Endometrium (tissue), 2 donors: ENCODE results near the gene PRXL2A.
A peak's percentile ranks its signal among the peaks of the same experiment; 100 is the strongest.
"Not testable (repeated sequence)": the region's sequence is repeated elsewhere in the genome, so short reads cannot be mapped to it uniquely, and the experiment has no call there.

Experiments
- FAIRE-seq: peaks from 2 replicates; lab custom pipeline; 2012; peaks lifted over from hg19 to GRCh38; lab: Jason Lieb, UNC
- donor health status: control.
- donor health status: control.

The PRXL2A gene

DNA sequence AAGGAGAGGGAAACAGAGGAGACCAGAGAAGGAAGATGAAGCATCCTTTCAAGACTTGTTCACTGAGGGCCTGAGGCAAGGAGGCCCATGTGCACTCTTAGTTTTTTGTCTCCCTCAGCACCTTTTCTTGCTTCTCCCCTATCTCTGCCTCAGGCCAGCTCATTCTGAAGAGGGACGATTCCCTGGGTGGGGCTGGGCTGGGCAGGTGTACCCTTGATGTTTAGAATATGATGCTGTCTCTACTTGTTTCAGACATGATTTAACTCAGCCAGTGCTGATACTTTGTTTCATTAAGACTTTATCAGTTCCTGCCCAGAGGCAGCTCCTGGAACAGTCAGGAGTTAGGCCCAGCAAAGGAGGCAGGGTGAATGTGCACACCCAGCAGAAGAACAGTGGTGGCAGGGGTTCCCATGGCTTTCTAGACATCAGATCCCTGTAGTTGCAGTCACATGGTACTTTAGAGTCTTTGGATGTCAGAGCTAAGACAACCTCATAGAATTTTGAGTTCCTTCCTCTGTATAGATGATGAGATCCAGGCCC, 3.4 kb downstream of the PRXL2A start:
- FAIRE-seq, result no peak

- FAIRE-seq, result no peak
Observed at GRCh38 chr10:80412486-80412885, 4.1 kb downstream of the PRXL2A start.

- FAIRE-seq, result no peak
Observed at GRCh38 chr10:80413271-80413996, 5.1 kb downstream of the PRXL2A start.

- no peak for FAIRE-seq
Observed at GRCh38 chr10:80414142-80414895, 6.0 kb downstream of the PRXL2A start.

GRCh38 chr10:80415734-80416478, 7.6 kb downstream of the PRXL2A start:
- FAIRE-seq, result no peak

- peak; percentile 68 for FAIRE-seq
Observed at GRCh38 chr10:80416479-80417098, 8.2 kb downstream of the PRXL2A start.

GRCh38 chr10:80417256-80417655, 8.9 kb downstream of the PRXL2A start:
- not testable (repeated sequence) for FAIRE-seq

DNA sequence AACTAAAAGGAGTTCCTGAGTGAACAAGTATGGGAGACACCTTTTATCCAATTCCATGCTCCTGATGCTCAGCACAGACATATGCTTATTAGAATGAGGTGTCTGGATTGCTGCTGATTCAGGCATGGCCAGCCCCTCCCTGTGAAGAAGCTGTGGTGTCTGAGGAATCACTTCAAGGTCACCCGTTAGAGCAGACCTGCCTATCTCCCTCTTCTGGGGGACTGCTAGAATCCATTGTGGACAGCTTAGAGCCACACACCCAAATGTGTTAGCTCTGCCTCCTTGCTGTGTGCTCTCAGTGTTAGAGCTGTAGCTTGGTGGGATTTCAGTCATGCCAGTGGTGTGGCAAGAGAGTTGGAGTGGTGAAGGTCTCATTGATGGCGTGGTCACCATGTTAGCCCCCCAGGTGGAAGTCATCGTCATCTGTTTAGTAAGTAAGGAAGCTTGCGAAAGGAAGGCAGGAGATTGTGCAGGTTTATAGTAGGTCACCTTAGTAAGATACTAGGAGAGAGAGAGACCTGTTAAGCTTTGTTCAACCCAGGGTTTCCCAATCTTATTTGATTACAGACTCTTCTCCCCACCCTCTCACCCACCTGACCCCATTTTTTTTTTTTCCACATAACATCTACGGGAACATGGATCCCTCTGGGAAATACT, 12.8 kb downstream of the PRXL2A start:
- no peak for FAIRE-seq

GRCh38 chr10:80421707-80422536, 13.6 kb downstream of the PRXL2A start:
- no peak for FAIRE-seq

DNA sequence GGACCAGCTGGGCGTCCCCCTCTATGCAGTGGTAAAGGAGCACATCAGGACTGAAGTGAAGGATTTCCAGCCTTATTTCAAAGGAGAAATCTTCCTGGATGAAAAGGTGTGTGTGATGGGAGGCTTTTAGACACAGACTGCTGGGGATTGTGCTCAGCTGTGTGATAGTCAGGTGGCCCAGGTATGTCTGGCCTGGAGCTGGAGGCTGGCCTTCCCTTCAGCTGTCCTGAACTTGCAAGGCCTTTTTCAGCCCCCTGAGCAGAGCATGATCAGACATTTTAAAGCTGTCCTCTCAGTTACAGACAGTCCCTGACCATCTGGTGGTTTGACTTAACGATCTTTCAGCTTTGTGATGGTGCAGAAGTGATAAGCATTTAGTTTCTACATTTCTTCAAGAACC, 17.6 kb downstream of the PRXL2A start:
- FAIRE-seq, result no peak

DNA sequence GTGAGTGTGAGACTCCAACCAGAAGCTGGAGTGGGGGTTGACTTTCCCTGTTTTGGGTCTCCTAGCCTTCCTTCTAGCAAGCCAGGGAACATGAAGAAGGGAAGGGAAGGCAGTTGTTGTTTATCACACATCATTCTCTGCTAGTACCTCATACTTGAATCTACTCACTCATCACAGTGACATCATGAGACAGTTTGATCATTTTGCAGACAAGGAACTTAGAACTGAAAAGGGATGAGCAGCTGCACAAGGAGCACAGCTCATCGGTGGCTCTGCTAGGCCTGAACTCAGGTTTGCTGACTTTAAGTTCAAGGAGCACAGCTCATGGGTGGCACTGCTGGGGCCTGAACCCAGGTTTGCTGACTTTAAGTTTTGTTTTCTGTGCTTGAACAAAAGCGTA, 19.2 kb downstream of the PRXL2A start:
- no peak for FAIRE-seq

- no peak for FAIRE-seq
Observed at GRCh38 chr10:80429521-80429973, 21.2 kb downstream of the PRXL2A start.

DNA sequence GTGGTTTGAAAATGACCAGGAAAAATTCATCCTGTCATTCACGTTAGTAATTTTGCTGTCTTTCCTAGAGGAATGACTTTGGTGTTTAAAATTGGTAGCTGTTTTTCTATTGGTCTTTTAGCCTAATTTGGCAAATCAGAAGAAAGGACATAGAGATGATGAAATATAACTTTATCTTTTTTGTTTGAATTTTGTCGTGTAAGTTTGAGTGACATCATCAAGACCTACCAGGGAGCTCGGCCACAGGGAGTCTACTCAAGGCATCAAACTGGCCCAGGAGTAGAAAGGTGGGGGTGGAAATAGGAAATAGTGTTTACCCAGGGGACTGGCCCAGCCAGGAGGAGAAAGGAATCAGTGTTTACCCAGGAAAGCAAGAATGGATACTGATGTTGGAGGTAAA, 24.8 kb downstream of the PRXL2A start:
- FAIRE-seq, result no peak

DNA sequence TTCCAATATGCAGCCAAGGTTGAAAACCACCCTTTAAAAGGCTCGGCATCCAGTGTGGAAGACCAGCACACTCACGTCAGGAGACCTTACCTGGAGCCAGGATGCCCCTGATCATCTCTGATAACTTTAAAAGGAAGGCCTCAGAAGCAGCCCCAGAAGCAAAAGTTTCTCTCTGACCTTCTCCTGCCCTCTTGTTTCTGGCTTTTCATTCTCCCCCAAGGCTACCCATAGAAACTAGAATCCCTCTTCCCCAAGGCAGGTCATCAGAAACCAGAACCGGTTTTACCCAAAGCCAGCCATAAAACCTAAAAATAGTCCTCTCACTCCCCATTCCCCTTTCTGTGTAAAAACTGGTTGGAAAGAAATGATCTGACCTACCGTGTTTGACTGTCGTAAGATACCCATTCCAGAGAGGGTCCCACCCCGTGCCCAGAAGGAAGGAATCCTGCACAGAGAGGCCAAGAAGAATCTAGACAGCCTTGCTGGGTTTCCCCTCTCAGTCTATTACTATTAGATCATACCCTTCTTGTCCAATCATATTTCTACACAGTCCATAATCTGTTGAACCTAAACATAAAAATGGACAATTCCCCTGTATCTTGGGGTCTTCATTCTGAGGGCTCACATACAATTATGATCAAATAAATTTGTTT, 28.2 kb downstream of the PRXL2A start:
- no peak for FAIRE-seq

DNA sequence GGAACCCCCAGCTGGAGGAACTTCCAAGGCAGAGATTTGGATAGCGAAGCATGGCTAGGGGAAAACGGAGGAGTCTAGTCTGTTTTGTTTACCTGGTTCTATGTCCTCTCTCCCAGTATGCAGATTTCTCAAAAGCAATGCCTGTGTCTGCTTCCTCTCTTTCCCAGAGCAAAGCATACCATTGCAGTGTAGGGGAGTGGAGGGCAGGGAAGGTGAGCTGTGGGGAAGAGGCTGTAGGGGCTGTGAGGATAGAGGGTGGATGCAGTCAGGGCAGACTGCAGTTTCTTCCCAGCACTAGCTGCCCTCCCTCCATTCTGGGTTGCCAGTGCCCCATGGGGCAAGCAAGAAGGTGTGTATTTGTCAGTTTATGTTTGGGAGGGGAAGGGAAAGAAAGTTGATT, 28.9 kb downstream of the PRXL2A start:
- FAIRE-seq, result no peak

- no peak for FAIRE-seq
Observed at GRCh38 chr10:80441831-80442230, 33.5 kb downstream of the PRXL2A start.

DNA sequence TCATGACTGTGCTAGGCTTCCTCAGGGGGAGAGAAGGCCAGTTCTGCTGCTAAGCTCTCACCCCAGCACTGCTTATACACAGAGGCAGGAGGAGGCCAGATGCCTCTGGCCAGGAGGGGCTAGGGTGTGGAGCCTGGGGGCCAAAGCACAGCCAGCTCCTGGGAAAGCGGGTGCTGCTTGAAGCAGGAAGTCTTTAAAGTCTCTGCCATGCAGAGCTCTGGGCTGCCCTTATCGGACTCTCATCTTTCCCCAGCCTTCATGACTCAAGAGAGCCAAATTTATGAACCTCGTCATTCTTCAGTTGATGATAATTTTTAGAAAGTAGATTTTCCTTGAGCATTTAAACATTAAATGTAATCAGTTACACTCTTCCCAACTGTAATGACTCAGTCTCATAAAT, 34.5 kb downstream of the PRXL2A start:
- FAIRE-seq, result no peak

DNA sequence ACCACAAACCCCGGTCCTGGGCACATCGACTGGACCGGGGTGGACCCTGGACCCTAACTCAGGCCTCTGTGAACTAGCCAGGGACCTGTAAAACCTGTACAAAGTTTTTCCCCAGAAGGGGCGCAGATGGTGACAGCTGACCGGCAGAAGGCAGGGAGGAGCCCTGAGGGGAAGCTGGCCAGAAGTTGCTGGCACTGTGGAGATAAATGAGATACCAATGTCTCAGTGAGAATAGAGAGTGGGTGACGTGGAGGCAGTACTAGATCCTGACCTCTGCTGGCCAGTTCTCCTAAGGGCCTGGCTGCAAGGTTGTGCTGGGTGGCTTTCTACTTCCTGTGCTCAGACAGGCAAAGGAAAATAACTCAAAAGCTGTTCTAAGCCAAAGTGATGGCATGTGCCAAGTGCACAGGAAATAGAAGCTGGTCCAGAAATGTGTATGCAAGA, 35.2 kb downstream of the PRXL2A start:
- FAIRE-seq, result no peak

DNA sequence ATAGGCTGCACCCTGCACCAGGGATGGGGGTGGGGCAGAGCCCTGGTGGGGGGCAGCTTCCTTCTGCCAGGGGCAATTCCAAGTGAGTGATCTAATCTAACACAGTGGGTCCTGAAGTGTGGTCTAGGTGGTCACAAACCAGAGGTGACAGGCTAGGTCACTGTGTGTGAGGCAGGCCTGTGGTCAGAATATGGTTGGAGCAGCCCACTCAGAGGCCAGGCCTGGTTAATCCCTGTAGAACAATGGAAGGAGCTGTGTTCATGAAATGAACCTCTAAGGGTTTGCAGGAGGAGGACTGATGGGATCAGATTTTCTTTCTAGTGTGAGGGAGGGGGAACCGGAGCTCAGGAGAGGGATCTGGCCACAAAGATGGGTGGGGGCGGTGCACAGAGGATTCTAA, 35.8 kb downstream of the PRXL2A start:
- no peak for FAIRE-seq

DNA sequence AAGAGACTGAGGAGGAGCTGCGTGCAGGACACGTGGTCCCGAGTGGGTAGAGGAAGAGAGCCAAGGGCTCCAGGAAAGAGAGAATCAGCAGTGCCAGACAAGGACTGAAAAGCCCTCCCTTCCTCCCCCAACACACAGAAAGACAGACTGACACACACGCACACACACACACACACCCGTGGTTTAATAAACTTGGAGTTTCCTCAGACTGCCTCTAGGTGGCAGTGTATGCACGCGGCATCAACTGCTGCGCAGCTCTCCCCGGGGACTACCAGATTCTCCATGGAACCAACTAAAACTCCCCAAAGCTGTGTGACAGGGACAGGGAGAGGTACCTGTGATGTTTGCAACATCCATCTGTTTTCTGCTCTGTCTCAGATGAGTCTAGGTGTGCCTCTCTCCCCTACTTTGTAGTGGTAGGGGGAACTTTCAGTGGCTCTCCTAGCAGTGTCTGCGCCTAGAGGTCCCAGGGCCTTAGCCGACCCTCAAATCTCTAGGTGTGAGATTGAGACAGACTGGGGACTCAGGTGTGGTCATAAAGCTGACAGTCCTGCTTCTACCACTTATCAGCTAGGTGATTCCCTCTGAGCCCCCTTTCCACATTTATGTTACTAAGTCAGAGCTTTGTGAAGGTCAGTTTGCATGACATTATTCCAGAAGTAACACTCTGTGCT, 36.4 kb downstream of the PRXL2A start:
- no peak for FAIRE-seq
